ENCODE results near the gene SGCD. TPM values are rescaled to one million over a fixed set of nuclear protein-coding genes. Genes with fewer than 3 reads are reported as not detected.

SGCD gene
- total RNA-seq, 2 experiments from 2014 or later: not detected

DNA sequence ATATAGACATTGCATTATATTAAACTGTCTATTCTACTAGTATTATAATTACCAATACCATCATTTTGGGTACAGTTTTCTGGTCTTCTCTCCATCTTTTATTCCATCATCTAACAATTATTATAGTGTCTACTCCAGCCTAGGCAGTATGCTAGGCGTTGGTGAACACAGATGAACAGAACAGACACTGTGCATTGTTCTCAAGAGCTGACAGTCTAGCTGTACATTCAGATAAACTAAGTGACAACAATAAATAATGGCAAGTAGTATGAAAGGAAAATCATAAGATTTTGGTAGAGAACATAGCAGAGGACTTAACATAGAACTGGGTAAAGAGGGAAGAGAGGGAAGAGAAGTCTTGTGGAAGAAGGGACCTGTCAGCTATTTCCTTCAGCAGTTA, 12.5 kb upstream of the SGCD start:
- ATAC-seq: no peak

DNA sequence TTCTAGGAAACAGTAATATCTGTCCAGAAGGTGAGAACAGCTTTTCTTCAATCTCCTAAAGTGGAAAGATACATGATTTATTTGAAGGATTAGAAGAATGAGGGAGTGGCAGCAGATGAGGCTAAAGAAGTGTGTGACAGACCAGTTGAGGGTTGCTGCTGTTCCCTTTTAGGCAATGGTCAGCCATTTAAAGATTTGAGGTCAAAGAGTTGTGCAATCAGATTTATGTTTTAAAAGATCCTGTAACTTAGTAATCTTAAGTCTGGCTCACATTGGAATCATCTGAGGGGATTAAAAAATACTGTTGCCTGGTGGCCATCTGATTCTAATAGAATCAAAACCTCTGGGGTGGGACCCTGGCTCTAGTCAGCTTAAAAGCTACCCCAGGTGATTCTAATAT, 4.3 kb upstream of the SGCD start:
- Mint-ChIP-seq H3K36me3 (ENCODE audit: low read depth) (no peaks in the 10 kb centered on the region), H3K9me3 (no peaks in the 10 kb centered on the region), H3K27me3 (peaks cover 15% of the 10 kb centered on the region), H3K4me1 (ENCODE audit: low read depth) (no peaks in the 10 kb centered on the region), H3K4me3 (no peak overlapping the region), H3K27ac (no peak overlapping the region)
- DNase-seq: no peak
- CTCF ChIA-PET: no interaction called here
- POLR2A ChIA-PET: no interaction called here
- TF ChIP-seq CTCF (IDR thresholded peaks at IDR 0.05): no peak
- intact Hi-C loops (cut with micrococcal nuclease): no loop called here
- ATAC-seq: no peak

More for the DNA sequence above, 12.5 kb upstream of the SGCD start:
- no peaks in the 10 kb centered on the region for H3K4me1 Mint-ChIP-seq (ENCODE audit: low read depth)
- H3K27ac Mint-ChIP-seq: no peak overlapping the region
- no peaks in the 10 kb centered on the region for H3K36me3 Mint-ChIP-seq (ENCODE audit: low read depth)
- ChIA-PET POLR2A (no interaction called here), CTCF (no interaction called here)
- intact Hi-C loops (cut with micrococcal nuclease): no loop called here
- H3K27me3 Mint-ChIP-seq: peaks cover 9% of the 10 kb centered on the region
- DNase-seq: no peak
- TF ChIP-seq CTCF (IDR thresholded peaks at IDR 0.05): no peak
- H3K4me3 Mint-ChIP-seq: no peak overlapping the region
- H3K9me3 Mint-ChIP-seq: no peaks in the 10 kb centered on the region

- no peaks in the 10 kb centered on the region for H3K9me3 Mint-ChIP-seq
- H3K4me1 Mint-ChIP-seq (ENCODE audit: low read depth): no peaks in the 10 kb centered on the region
- H3K27me3 Mint-ChIP-seq: peaks cover 18% of the 10 kb centered on the region
- ATAC-seq (no peak), DNase-seq (no peak)
- no peak overlapping the region for H3K27ac Mint-ChIP-seq
- ChIA-PET CTCF (no interaction called here), POLR2A (no interaction called here)
- H3K4me3 Mint-ChIP-seq: no peak overlapping the region
- H3K36me3 Mint-ChIP-seq (ENCODE audit: low read depth): no peaks in the 10 kb centered on the region
- intact Hi-C loops (cut with micrococcal nuclease): no loop called here
- no peak for TF ChIP-seq CTCF (IDR thresholded peaks at IDR 0.05)
Observed at GRCh38 chr5:156327296-156327695, 332 bp downstream of the SGCD start.

DNA sequence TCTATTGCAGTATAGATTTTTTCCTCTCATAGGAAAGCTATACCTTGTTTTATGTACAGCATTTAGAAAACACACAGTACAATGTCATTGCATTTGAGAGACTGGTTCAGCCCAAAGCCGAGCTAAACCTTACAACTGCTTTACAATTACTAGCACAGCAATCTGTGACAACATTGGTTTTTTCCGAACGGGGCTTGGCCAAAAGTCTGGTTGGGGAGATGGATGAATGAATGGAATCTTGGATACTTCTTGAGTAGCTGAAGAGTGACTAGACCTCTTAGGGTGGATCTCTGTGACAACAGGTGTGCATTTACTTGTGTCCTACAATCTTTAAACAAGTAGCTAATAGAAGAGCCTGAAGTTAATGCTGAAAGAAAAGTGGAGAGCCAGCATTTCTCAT, 1.2 kb downstream of the SGCD start:
- Mint-ChIP-seq H3K36me3 (ENCODE audit: low read depth) (no peaks in the 10 kb centered on the region), H3K4me3 (no peak overlapping the region), H3K27me3 (peaks cover 18% of the 10 kb centered on the region), H3K27ac (no peak overlapping the region), H3K9me3 (no peaks in the 10 kb centered on the region), H3K4me1 (ENCODE audit: low read depth) (no peaks in the 10 kb centered on the region)
- ChIA-PET CTCF (no interaction called here), POLR2A (no interaction called here)
- ATAC-seq: no peak
- DNase-seq: no peak
- intact Hi-C loops (cut with micrococcal nuclease): no loop called here
- no peak for TF ChIP-seq CTCF (IDR thresholded peaks at IDR 0.05)

- Mint-ChIP-seq H3K36me3 (ENCODE audit: low read depth) (no peaks in the 10 kb centered on the region), H3K4me3 (no peak overlapping the region), H3K9me3 (no peaks in the 10 kb centered on the region), H3K27ac (no peak overlapping the region), H3K4me1 (ENCODE audit: low read depth) (no peaks in the 10 kb centered on the region), H3K27me3 (peaks cover 18% of the 10 kb centered on the region)
- TF ChIP-seq CTCF (IDR thresholded peaks at IDR 0.05): no peak
- no peak for ATAC-seq
- intact Hi-C loops (cut with micrococcal nuclease): no loop called here
- ChIA-PET POLR2A (no interaction called here), CTCF (no interaction called here)
- DNase-seq: no peak
Observed at GRCh38 chr5:156328766-156329165, 1.8 kb downstream of the SGCD start.

Data from activated CD8-positive, alpha-beta T cell treated with anti-CD3 and anti-CD28 coated beads for 36 hours (primary cell).